Stimulated activated CD4-positive, alpha-beta T cell treated with anti-CD3 and anti-CD28 coated beads, Interleukin-15, amount 100 ng/mL, for 24 hours (primary cell): Measurements from ENCODE around the gene DAB1.
"Not testable (repeated sequence)": the region's sequence is repeated elsewhere in the genome, so short reads cannot be mapped to it uniquely, and the experiment has no call there.

Experiments used
- DNase-seq: peaks from one replicate; pipeline ENCODE4 v3.0.0-alpha.2; 2020

The DAB1 gene

DNA sequence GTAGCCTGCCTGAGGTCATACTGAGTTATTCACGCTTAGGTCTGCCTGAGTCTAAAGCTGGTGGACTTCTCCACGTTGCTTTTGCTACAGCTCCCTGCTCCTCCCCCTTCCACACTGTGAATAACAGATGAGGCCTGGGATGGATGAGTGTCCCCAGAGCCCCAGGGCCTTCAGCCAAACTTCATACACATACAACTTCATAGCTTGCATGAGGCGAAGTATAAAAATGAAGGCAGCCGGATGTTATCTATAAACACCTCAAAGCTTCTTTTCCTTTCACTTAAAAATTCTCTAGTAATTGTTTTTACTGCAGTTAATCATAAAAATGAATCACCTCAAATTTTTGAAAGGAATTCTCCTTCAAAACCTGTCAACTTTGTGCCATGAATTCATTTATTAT, 70.2 kb downstream of the DAB1 start:
- no peak for DNase-seq

DNA sequence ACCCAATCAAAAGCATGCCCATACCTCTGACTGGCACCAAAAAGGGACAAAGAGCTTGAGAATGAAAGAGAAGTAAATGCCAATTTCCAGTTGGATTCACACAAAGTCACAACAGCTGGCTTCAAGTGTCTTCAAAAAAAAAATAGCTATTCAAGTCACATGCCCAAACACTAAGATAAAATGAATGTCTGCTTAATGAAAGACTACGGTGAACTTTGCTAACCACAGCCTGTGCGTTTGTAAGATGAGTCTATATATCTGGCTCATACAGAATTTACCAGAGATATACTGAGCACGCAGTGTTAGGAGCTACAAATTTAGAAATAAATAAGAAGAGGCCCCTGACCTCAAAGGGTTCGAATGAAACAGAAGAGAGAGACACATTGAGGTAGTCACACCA, 73.2 kb downstream of the DAB1 start:
- no peak for DNase-seq

DNA sequence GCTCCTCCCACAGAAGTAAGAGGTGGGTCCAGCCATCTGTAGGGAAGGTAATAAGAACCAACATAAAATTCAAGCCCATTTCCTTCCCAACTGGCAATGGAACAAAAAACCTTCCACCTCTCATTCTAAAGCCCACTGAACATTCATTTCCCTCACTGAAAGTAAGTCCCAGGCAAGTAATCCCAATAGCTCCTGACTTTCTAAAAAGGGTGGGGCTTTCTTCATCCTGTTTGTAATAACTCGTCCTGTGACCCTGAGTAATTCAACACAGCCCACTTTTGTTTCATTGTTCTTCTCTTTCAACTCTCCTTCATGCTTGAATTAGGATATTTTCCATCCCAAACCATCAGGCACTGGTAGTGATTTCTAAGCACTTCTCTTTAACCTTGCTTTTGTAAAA, 74.9 kb downstream of the DAB1 start:
- no peak for DNase-seq

DNA sequence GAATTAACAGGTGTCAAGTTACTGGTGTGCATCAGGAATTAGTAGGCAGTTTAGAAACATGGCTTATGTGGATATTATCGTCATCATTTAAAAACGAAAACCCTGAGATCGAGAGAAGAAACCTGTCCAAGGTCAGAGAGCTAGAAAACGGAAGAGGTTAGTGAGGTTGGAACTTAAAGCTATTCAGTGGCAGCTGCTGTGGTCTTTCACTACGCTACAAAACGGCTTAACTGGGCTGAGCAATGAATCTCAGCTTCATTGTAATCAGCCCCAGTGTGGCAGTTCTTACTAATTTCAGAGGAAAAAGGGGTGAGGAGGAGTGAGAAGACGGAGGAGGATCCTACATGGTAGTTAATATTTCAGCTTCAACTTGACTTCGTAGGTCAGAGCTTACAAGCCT, 77.9 kb downstream of the DAB1 start:
- DNase-seq, result no peak

DNA sequence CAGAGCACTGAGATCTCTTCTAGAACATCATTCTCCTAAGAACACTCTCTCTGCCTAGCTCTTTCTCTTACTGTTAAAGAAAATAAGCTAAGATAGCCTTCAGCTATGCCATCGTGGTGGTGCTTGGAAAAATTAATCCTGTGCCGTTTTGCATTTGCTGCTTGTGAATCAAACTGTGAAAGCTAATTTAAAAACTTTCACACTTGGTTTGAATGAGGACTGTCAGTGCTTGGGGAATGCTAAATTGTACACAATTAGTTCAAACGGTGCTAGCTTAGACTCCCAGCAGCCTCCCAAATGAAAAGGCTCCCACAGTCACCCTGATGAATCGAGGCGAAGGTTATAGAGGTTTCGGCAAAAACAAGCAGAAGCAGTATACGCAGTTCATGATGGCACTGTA, 79.6 kb downstream of the DAB1 start:
- DNase-seq, result no peak

DNA sequence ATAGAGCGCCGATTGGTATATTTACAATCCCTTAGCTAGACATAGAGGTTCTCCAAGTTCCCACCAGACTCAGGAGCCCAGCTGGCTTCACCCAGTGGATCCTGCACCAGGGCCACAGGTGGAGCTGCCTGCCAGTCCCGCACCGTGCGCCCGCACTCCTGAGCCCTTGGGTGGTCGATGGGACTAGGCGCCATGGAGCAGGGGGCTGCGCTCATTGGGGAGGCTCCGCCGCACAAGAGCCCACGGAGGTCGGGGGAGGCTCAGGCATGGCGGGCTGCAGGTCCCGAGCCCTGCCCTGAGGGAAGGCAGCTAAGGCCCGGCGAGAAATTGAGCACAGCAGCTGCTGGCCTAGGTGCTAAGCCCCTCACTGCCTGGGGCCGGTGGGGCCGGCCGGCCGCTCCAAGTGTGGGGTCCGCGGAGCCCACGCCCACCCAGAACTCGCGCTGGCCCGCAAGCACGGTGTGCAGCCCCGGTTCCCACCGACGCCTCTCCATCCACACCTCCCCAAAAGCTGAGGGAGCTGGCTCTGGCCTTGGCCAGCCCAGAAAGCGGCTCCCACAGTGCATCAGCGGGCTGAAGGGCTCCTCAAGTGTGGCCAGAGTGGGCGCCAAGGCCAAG, 80.5 kb downstream of the DAB1 start:
- DNase-seq, result not testable (repeated sequence)

DNA sequence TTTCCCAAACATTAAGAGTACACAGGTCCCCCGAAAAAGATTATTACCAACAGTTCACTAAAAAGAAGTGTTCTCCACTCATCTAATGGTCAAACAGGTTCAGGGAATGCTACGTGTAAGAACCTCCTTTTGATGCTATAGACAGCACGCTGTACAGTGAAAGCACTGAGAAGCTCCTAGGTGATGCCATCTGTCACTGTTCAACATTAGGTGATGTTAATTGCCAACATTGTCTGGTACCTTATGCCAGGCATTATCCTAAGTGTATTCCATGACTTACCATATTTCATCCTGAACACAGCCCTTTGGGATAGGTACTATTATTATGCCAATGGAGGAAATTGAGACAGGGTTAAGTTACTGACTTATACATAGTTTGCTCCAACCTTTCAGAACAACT, 82.1 kb downstream of the DAB1 start:
- DNase-seq, result no peak

DNA sequence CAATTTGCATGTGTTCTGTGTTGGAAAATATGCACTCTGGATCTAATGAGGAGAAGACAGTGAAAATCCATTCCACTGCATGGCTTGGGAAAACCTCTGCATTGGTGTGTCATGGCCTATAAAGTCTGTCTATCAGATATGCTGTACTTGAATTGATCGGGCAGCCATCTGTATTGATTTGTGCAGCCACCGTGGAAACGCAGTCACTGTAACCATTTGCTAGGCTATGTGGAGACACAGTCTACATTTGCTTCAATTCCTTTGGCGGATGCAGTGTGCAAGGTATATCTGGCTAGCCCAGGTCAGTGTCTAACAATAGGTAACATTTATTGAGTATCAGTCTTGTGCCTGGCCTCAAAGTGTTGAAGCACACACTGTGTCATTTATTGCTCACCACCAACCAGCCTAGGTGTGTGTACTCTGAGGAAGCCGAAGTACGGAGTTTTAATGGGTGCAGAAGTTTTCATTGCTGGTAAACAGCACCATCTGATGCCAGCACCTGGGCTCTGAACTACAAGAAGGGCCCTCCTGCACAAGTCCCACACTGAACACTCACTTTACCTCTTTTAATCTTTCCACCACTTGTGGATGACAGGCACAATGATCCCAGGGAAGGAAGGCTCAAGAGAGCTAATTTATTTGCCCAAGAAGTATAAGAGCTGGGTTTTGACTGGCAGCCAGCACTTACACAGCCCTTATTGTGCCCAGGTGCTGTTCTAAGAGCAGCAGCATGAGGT, 83.4 kb downstream of the DAB1 start:
- no peak for DNase-seq

DNA sequence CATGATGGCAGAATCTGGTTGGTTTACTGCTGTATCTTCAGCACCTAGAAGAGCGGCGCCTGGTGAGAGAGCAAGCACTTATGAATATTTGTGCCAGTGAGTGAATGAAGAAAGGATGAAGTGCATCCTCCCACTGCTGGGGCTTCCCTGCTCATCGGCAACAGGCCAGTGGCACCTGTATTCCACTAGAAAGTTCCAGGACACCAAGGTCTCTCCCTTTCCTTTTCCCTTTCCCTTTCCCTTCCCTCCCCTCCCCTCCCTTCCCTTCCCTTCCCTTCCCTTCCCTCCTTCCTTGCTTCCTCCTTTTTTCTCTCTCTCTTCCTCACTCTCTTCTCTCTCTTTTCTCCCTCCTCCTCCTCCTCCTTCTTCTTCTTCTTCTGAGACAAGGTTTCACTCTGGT, 86.2 kb downstream of the DAB1 start:
- DNase-seq, result no peak

DNA sequence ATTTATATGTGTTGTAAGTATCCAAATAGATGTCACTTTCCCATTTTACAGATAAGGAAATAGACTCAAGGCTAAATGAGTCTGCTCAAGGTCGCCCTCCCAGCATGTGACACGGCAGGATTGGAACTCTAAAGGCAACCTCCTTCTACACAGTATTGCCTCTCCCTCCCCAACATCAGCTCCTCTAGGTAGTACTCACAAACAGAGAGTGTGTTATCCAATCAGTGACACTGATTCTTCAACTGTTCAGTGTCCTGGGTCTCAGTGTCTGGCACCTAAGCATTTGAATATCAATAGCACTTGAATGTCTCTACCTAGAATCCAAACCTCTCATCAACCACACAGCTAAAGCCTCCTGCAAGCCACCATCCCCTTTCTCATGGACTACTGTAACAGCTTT, 87.1 kb downstream of the DAB1 start:
- DNase-seq, result no peak

DNA sequence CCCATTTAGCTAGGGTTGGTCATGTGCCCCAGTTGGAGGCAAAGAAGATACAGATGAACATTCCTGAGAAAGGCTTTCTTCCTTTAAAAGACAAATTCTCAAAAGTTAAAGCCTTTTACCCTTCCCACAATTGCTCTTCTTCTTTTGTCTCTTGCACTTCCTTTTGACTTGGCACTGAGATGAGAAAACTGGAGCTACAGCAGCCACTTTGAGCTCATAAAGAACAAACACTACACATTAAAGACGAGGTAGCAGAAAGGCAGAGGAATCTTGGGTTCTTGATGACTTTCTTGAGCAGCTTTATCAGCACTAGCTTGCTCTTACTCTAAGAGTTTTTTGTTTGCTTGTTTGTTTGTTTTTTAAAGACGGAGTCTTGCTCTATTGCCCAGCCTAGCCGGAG, 92.2 kb downstream of the DAB1 start:
- DNase-seq, result no peak

DNA sequence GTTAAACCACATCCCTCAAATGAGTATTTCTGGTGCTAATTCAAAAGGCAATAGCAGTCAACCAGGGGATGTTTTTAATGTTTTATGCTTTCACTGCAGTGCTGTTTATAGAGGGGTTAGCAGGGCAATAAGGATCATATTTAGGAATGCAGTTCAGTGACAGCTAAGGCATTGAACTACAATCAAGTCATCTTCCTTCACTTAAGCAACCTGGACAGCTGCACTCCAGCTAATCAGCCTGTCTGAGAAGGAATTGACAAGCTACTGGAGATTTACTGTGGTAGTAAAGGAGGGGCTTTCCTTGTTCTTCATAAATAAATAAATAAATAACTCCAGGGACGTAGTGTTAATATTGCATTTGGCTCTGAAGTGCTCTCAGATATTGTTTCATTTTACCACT, 93.9 kb downstream of the DAB1 start:
- no peak for DNase-seq

DNA sequence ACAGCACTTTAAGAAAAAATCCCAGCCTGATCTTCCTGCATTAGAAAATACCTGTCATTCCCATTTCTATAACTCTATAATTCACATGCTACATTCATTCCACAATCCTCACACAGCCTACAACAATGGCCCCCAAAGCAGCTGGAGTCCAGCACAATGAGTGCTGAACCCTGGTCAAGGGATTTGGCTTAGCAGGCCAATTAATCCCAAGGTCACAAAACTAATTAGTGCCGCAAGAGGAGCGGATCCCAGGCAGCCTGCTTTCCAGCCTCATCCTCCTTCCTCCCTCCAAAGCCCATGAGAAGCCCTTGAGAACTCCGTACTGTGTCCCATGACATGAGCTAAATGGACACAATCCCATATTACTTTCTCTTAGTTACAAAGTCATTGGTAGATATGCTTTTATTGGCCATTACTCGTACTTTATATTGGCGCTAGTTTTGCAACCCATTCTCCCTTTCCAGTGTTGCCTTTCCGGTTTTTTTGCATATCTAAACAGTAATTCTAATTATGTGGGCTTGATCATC, 94.8 kb downstream of the DAB1 start:
- no peak for DNase-seq

DNA sequence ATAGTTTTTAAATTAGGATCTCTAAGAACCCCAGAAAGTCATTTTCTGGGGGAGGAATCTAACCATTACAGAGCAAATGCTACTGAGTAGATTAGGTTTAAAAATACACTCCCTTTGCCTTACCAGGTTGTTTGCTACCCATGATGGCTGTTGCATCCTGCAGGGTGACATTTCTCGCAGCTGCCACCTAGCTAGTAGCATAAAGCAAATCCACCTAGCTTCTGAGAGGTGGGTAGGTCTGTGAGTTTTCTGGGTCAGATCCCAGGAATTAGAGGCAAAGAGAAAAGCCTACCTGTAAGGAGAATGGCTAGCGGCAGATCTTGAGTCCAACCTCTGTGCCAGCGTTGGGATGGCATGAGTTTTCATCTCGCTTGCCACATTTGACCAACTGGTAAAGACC, 95.9 kb downstream of the DAB1 start:
- DNase-seq, result no peak

DNA sequence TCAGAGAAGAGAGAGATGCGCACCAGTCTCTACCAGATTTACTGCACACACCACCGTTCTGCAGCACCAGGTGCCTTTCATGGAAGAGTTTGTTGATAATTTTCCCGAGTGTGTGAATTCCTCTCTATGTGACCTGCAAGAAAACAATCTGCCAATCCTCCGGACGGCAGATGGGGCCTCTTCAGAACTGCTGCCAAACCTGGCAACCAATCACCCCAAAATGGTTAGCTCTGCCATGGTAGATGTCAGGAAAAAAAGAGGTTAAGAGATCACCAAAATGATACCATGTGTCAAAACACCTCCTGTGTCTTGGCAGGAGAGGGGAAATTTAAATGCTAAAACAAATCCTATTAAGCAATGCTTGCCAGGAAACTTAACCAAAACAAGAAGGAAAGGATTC, 96.5 kb downstream of the DAB1 start:
- DNase-seq, result no peak

DNA sequence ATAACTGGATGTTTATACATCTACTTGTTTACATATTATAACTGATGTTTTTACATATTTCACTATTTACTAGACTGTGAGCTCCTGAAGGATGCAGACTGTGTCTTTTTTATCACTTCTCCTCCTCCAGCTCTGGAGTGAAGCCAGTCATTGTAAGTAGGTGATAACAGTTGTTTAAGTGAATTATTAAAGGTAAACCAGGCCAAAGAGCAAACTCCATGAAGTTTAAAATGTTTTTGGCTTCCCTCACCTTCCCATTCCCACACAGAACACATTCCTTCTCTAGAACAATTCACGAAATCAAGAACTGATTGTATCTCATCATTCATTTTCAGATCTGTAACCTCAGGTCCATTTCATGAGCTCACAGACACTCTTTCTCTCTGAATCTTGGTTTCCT, 98.3 kb downstream of the DAB1 start:
- no peak for DNase-seq

DNA sequence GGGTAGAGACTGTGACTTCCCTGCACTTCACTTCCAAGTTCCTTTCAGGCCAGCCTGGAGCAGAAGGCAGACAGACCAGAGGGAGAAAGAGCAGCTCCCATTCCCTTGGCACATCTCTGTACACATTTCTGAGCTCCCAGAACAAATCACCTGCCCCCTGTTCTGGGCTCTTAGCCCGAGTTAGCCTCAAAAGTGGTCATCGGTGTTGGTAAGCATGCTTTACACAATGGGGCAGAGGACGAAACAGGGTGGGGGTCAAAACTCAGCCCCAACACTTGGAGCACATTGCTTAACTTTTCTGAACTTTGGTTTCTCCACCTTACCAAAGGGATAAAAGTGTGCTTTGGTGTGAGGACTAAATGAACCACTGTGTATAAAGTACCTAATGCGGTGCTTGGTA, 98.7 kb downstream of the DAB1 start:
- no peak for DNase-seq

DNA sequence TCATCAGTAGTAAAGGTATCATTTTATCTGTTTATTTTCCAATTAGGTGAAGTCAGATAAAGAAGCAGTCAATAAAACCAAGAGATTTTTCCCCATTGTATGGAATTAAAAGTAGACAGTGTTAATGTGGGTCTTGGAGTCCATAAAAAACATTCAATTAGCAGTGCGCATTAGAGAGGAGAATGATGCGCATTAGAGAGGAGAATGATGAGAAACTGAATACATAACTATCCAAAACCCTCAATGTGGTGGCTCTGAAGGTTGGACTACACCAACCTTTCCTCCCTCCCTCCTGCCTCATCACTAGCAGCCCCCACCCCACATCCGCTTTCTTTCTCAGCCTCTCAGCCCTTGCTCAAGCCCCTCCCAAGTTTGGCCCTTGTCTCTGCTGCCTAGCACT, 99.5 kb downstream of the DAB1 start:
- DNase-seq, result no peak

DNA sequence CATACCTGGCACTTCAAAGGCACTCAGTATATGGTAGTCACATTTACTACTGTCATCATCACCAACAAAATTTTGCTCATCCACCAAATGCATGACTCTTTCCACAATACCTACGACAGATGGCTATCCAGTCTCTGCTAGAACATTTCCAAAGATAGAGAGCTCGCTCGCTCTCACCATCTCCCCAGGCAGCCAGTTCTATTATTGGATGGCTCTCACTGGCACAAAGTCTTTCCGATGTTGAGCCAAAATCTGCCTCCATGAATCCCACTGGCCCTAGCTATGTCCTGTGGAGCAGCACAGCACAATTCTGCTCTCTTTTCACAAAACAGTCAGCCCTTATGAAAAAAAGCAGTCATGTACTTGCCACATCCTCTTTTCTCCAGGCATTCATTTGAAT, 102.1 kb downstream of the DAB1 start:
- DNase-seq, result no peak

DNA sequence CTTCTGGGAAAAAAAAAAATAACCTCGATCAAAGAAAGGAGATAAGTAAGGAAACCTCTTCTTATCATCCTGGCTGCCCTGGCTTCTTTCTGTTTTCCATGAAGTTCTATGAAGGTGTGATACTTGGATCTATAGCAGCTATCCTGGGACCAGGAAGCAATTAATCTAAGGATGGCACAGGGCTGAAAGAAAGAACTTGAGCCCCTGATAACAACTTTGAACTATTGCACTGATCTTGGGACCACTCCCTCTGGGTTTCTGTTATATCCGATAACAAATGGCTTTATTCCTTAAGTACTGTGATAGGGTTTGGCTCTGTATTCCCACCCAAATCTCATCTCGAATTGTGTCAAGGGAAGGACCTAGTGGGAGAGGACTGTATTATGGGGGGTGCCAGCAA, 104.1 kb downstream of the DAB1 start:
- DNase-seq, result no peak

DNA sequence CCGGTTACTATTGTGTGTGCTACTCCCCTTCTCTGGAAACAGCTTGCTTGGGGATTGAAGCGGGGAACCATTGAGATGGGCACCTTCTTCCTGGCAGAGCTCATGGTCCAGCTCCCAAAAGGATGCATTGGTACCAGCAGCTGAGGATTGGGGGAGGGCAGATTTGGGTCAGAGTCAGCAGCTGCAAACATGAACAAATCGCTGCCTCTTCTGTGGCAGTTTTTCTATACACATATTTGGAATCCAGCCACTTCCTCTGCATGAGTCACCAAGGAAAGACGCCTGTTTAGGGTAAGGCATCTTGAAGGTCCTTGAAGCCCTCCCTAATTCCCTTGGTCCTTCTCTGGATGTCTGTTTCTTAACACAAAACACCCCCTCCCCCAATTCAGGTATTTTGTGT, 104.7 kb downstream of the DAB1 start:
- no peak for DNase-seq

DNA sequence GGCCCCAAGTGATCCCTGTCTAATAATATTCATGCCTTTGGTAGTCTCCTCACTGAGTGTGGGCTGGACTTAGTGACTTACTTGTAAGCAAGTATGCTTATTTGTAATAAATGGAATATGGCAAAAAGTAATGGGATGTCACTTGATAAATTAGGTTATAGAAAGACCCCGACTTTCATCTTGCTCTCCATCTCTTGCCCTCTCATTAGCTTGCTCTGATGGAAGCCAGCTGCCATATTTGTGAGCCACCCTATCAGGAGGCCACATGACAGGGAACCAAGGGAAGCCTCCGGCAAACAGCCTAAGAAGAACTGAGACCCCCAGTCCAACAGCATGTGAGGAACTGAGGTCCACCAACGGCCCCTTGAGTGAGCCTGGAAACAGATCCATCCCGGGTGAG, 107.0 kb downstream of the DAB1 start:
- DNase-seq, result no peak

DNA sequence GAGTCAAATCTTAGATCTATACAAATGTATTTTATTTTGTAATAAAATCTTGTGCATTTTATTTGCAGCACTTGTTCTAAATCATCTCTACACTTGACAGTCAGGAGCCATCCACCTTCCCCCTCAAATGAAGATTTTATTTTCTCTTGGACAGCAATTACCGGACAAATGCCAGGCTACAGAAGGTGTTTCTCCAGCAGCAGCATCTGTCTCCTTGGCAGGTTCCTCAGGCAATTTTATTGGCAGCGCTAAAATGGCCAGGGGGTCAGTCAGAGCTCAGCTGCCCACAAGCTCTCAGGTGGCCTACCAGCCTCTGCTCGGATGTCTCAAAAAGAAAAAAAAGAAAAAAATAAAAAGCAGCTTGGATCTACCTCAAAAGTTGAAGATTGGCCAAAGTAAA, 107.6 kb downstream of the DAB1 start:
- no peak for DNase-seq

DNA sequence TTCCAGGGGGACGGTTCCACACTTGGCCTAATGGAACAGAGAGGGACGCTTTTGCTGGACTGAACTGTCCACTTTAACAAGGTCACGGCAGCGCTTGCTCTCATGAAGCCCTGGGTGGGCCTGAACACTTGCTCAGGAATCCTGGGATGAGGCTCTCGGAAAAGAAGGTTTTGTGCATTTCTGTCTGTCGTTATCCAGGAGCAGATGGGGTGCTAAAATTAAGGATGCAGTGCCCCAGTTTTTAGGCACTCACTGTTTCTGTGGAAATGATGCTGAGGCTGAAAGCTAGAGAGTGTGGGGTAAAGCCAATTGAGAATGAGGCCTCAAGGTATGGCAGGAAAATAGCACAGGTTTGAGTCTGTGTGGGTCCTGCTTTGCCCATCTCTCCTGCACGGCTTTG, 111.0 kb downstream of the DAB1 start:
- no peak for DNase-seq

DNA sequence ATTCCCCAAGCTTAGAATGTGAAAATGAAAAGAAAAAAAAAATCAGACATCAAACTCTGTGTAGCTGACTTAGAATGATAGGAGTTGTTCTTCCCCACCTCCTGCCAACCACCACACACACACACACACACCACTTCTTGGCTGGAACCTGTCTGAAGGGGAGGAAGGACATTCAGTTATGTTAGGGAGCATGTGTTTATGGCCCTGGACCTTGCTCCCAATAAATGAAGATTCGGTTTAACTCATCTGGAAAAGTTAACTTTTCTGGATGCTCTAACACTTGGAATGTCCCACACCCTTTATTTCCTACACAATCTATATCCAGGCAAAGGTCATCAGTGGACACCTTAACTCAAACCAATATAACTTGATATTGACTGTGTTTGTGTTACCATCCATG, 112.4 kb downstream of the DAB1 start:
- no peak for DNase-seq
